Kidney (tissue), 14 donors: Measurements from ENCODE around the gene RGS6. TPM values are rescaled to one million over a fixed set of nuclear protein-coding genes. Genes with fewer than 3 reads are reported as not detected.

Source experiments
- DNase-seq, 5 donors: peaks; one replicate each; pipeline ENCODE4 v3.0.0-alpha.2; 2013 to 2020
- FAIRE-seq: peaks from 2 replicates; lab custom pipeline; 2012; peaks lifted over from hg19 to GRCh38; lab: Jason Lieb, UNC
- H3K27ac ChIP-seq, 2 donors: one replicate each; pipeline ENCODE4 v1.7.0; 2013; ENCODE audit warnings: low read depth in 2 of 2, low read length in 2 of 2, inconsistent platforms in 1 of 2
- H3K27me3 ChIP-seq: one replicate; pipeline ENCODE4 v1.7.1; 2013; ENCODE audit warnings: low read length, inconsistent platforms; ENCODE audit not compliant: control insufficient read depth, insufficient read depth
- H3K36me3 ChIP-seq, 3 donors: one replicate each; pipeline versions ENCODE4 v1.7.0 to v1.7.1; 2013; ENCODE audit warnings: low read length in 3 of 3, control low read depth in 1 of 3, inconsistent platforms in 1 of 3; ENCODE audit not compliant: insufficient read depth in 3 of 3, control insufficient read depth in 2 of 3
- H3K4me1 ChIP-seq, 3 donors: one replicate each; pipeline versions ENCODE4 v1.7.0 to v1.7.1; 2013; ENCODE audit warnings: low read length in 3 of 3, inconsistent platforms in 1 of 3, low read depth in 1 of 3; ENCODE audit not compliant: control insufficient read depth in 2 of 3, insufficient read depth in 2 of 3
- H3K4me3 ChIP-seq, 3 donors: one replicate each; pipeline versions ENCODE4 v1.7.0 to v1.8.1; 2013; ENCODE audit warnings: low read length in 3 of 3, control low read depth in 1 of 3, inconsistent platforms in 1 of 3
- H3K9ac ChIP-seq, 3 donors: one replicate each; pipeline versions ENCODE4 v1.7.0 to v1.7.1; 2013; ENCODE audit warnings: low read length in 3 of 3, control low read depth in 1 of 3, inconsistent platforms in 1 of 3
- H3K9me3 ChIP-seq, 3 donors: one replicate each; pipeline versions ENCODE4 v1.7.0 to v1.7.1; 2013; ENCODE audit warnings: low read length in 3 of 3, control low read depth in 1 of 3, inconsistent platforms in 1 of 3; ENCODE audit not compliant: control insufficient read depth in 2 of 3, insufficient read depth in 1 of 3
- CTCF ChIP-seq: IDR thresholded peaks from 3 replicates; pipeline ENCODE4 v1.5.1; 2012; ENCODE audit warnings: mild to moderate bottlenecking, moderate library complexity, borderline replicate concordance; ENCODE audit not compliant: insufficient read depth; ENCODE audit errors: extremely low read depth
- intact Hi-C: fragments of 100-400 bp; cut with DNase I; formaldehyde crosslinking; loops from one replicate; pipeline ENCODE4 v1.11.1; 2022
- polyA plus RNA-seq: library from polyadenylated mRNA; stranded (reverse); fragments of 350-450 nt; fragmentation: Illumina TruSeq; extraction: RNeasy Lipid Tissue Mini Kit (QIAGEN cat#74804); gene quantifications from one replicate; pipeline ENCODE4 v1.2.3, GENCODE V29; 2014; ENCODE audit warnings: low read depth, low replicate concordance; ENCODE audit not compliant: insufficient read depth
- total RNA-seq: library from RNA; stranded (reverse); fragmentation: NEBNext Ultra II Directional; extraction: Animal tissue kit (Norgen Biotek cat#: 25700); gene quantifications from one replicate; pipeline ENCODE4 v1.2.1, GENCODE V29; 2021
- donor health status: control.
- donor health status: control.
- donor health status: control.
- donor health status: control.
- donor health status: control.
- donor health status: DM: yes; HTN: yes; CAD: no.
- donor health status: Normal renal cell carcinoma (clear cell type).

The RGS6 gene
- total and polyA plus RNA-seq, 2 donors from 2014 or later = 1.1 to 1.4 TPM

DNA sequence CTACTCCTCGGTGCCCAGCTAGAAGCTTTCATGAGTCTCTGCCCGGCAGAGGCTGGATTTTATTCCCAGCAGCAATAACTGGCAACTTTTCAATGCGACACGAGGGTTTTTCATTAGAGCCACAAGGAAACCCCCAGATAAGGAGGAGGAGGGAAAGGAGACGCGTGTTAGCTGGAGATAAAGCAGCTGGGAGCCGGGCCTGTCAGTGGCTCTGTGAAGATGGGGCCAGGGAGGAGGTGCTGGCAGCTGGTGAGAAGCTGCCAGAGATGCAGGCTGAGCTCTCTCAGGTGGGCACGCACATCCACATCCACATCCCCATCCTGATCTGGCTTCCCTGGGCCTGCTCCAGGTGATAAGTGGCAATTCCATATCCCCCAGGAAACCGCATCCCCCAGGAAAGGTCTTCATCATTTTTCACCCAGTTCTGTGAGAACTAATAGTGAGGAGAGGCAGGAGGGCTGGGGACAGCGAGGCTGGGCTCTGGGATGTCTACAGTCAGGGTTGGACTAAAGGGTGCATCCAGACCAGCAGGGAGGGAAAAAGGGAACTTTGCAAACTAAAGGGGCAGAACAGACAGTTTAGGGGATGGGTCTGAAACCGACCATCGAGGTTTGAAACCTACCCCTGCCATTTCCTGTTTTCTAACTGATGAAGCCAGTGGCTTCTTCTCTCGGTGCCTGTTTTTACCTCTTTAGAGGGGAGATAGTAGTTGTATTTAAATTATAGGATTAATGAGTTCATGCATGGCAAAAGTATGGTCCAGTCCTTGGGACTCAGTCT is 548.4 kb downstream of the RGS6 start:
- no peaks in the 10 kb centered on the region for H3K27me3 ChIP-seq
- peaks cover 0 to 4% (median 0%) of the 10 kb centered on the region in 3 donors for H3K9me3 ChIP-seq
- intact Hi-C loops = no loop called here
- H3K4me3 ChIP-seq = no peak overlapping the region
- peaks cover 0 to 3% (median 3%) of the 10 kb centered on the region in 3 donors for H3K4me1 ChIP-seq
- DNase-seq (peak in 4 of 5 donors; percentile 32 to 74 (median 50)), FAIRE-seq (no peak)
- no peak for TF ChIP-seq CTCF
- H3K27ac ChIP-seq = no peak overlapping the region
- H3K9ac ChIP-seq = no peak overlapping the region
- H3K36me3 ChIP-seq = no peaks in the 10 kb centered on the region

DNA sequence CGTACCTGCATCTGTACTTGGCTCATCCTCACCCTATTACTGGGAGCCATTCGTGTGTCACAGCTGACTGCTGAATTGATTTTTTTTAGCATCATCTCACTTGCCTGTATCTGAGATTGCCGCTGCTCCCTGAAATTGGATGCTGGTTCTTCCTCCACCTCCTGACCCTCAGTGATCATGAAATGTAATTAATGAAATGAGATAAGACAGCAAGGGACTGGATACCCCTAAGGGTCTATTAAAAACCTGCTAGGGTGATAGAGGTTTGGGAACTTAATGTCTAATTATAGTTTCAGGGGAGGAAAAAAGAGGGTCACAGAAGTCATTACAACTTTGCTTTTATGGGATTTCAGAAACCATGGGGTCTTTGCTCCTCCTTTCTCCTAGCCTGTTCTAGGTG is 551.1 kb downstream of the RGS6 start:
- DNase-seq (no peak), FAIRE-seq (no peak)
- intact Hi-C loops = no loop called here
- H3K9me3 ChIP-seq = peaks cover 0 to 4% (median 0%) of the 10 kb centered on the region in 3 donors
- H3K4me1 ChIP-seq = peaks cover 0 to 3% (median 0%) of the 10 kb centered on the region in 3 donors
- no peaks in the 10 kb centered on the region for H3K36me3 ChIP-seq
- TF ChIP-seq CTCF = no peak
- H3K4me3 ChIP-seq = no peak overlapping the region
- no peak overlapping the region for H3K27ac ChIP-seq
- no peak overlapping the region for H3K9ac ChIP-seq
- H3K27me3 ChIP-seq = no peaks in the 10 kb centered on the region

DNA sequence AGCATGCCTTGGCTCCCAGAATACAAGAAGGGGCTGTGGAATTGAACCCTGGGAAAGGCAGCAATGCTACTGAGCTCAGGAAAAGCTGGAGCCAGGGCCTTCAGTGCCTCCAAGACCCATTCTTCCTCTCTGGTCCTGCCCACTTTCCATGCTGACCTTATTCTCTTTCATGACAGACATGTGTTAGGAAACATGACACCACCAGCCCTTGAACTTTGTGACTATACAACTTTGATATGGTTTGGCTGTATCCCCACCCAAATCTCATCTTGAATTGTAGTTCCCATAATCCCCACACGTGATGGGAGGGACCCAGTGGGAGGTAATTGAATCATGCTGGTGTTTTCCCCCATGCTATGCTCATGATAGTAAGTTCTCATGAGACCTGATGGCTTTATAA is 553.5 kb downstream of the RGS6 start:
- no peak for TF ChIP-seq CTCF
- Histone ChIP-seq H3K4me3 (no peak overlapping the region), H3K4me1 (no peaks in the 10 kb centered on the region), H3K9me3 (peaks cover 0 to 9% (median 4%) of the 10 kb centered on the region in 3 donors), H3K27me3 (no peaks in the 10 kb centered on the region), H3K36me3 (no peaks in the 10 kb centered on the region), H3K9ac (no peak overlapping the region), H3K27ac (no peak overlapping the region)
- DNase-seq (no peak), FAIRE-seq (no peak)
- intact Hi-C loops = no loop called here
